HUDEP-2 (cell line): Measurements from ENCODE around the gene GSTA4.
"Not testable (repeated sequence)": the region's sequence is repeated elsewhere in the genome, so short reads cannot be mapped to it uniquely, and the experiment has no call there.

ENCODE experiments used
- DNase-seq, 76 experiments: peaks; one replicate each; lab custom pipeline; 2025; ENCODE audit not compliant: unreplicated experiment in 76 of 76; lab: John Stamatoyannopoulos, UW

The GSTA4 gene

GRCh38 chr6:53014744-53015143 lies 19.7 kb upstream of the GSTA4 start:
- DNase-seq, result no peak

GRCh38 chr6:53014063-53014462 lies 19.0 kb upstream of the GSTA4 start:
- DNase-seq, result no peak

DNA sequence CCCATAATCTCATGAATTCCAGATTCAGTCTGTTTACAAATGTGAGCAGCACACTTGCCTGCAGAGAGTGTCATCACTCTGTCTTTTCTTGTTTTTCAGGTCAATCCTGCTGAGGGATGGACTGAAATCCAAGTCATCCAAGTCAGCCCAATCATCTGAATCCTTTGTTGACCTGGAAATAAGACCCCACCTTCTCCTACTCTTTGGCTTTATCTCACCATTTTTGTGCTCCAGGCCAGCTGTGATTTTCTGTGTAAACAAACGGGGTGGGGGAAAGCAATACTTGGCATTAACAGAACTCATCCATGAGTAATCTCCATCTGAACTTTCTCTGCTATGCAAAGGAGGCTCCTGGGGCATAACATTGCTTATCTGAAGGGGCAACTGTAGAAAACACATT lies 16.9 kb upstream of the GSTA4 start:
- DNase-seq, result no peak

GRCh38 chr6:53010504-53010903 lies 15.4 kb upstream of the GSTA4 start:
- no peak for DNase-seq

GRCh38 chr6:53009511-53009910 lies 14.4 kb upstream of the GSTA4 start:
- no peak for DNase-seq

DNA sequence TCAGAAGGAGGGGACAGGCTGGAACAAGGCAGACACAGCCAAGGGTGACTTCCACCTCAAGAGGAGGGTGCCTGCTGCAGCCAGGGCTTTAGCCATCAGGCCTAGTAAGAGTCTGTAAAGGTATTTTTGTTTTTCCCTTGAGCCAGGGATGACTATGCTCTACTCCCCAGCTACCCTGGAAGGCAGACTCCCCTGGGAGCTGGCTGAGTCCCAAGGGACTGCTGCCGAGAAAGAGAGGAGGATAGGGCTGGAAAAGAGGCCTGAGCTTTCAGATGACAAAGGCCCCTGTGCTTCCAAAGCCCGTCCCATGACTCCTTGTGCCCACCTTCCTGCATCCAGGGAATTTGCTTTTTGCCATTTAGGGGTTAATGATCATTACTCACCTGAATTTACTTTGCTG lies 14.0 kb upstream of the GSTA4 start:
- DNase-seq, result no peak

DNA sequence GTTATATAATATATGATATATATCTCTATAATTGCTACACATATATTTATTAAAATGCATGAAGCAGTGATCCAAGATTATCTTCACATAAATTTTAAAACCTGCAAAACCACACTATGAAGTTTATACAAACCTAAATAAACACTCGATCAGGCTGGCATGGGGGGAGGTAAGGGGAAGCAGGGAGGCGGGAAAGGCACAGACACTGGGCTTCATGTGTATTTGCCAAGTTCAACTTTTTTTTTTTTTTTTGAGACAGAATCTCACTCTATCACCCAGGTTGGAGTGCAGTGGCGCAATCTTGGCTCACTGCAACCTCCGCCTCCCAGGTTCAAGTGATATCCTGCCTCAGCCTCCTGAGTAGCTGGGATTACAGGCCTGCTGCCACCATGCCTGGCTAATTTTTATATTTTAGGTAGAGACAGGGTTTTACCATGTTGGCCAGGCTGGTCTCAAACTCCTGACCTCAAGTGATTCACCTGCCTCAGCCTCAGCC lies 13.2 kb upstream of the GSTA4 start:
- not testable (repeated sequence) for DNase-seq

GRCh38 chr6:53005663-53006250 lies 10.7 kb upstream of the GSTA4 start:
- no peak for DNase-seq

DNA sequence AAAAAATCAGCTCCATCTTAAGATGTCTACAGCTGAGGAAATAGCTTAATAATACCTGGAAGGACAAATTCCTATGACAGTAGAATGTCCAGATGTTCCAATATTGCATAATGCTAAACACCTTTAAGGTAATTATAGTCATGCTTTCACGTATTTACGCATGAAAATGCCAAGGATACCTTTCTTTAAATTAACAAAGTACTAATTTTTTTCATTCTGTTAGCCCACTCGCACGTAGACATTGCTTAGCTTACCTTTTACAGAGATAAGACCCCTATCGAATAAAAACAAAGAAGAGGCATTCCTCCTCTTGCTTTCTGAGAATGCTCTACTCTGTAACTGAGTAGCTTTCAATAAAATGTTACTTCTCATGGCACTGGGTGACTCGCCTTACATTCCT lies 4.4 kb upstream of the GSTA4 start:
- DNase-seq, result no peak

GRCh38 chr6:52998603-52999002 lies 3.5 kb upstream of the GSTA4 start:
- DNase-seq, result no peak

DNA sequence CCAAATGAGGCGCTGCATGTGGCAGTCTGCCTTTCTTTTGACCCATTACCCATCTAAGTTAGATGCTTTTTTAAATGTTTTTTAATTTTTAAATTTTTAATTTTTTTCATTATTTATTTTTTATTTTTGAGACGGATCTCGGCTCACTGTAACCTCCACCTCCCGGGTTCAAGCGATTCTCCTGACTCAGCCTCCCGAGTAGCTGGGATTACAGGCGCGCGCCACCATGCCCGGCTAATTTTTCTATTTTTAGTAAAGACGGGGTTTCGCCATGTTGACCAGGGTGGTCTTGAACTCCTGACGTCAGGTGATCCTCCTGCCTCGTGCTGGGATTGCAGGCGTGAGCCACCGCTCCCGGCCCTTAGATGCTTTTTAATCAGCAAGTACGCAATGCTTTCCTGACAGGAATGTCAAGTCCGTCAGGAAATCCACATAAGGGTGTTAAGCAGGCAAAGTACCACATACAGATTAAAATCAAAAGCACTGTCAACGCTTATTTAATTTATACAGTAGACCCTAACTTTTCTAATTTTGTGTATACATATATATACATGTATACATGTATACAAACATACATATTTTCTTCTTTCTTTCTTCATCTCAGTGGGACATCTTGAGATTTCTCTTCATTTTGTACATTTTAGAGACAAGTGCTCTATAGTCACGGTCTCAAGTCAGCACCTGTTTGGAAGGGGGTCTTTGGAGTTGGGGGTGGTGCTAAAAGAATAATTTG lies 995 bp upstream of the GSTA4 start:
- peak in 15 of 76 experiments; percentile 11 to 73 (median 35) for DNase-seq

DNA sequence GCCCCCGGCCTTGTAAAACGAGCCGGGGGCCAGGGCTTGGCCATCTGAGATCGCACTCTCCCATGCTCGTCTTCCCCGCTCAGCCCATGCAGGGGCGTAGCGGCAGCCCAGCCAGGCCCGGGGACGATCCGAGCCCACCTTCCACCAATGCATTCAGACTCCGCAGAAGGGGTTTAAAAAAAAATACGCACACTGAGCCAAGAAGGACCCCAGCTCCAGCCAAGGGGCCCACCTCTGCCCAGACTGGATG lies 320 bp downstream of the GSTA4 start:
- peak in 9 of 76 experiments; percentile 38 to 91 (median 48) for DNase-seq

GRCh38 chr6:52994031-52994838 lies 849 bp downstream of the GSTA4 start:
- no peak for DNase-seq

DNA sequence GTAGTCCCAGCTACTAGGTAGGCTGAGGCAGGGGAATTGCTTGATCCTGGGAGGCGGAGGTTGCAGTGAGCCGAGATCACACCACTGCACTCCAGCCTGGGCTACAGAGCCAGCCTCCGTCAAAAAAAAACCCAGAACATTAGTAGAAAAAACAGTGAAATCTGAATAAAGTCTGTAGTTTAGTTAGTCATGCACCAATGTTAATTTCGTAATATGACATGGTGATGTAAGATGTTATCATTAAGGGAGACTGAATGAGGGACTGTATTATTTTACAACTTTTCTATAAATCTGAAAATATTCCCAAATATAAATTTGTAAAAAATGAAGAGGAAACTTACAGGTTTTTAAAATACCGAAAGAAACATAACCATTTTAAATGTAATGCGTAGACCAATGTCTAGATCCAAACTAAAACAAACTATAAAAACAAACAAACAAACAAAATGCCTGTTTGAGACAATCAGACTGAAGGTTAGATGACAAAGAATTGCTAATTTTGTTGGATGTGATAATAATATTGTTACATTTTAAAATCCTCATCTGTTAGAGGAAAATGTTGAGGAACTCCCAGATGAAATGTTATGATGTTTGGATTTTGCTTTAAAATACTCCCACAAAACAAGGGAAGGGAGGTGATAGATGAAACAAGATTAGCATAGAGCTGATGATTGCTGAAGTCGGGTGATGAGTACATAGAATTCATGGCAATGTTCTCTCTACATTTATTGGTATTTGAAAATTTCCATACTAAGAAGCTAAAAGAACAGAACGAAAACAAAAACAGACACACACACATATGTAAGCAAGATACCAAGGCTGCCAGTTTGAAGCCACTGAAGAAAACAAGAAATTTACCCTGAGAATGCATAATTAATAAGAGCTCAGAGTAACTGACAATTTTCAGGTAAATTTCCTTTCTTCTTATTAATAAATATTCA lies 1.8 kb downstream of the GSTA4 start:
- DNase-seq, result no peak

GRCh38 chr6:52990342-52990741 lies 4.7 kb downstream of the GSTA4 start:
- no peak for DNase-seq

- no peak for DNase-seq
Measured at GRCh38 chr6:52985228-52985627, 9.9 kb downstream of the GSTA4 start.

DNA sequence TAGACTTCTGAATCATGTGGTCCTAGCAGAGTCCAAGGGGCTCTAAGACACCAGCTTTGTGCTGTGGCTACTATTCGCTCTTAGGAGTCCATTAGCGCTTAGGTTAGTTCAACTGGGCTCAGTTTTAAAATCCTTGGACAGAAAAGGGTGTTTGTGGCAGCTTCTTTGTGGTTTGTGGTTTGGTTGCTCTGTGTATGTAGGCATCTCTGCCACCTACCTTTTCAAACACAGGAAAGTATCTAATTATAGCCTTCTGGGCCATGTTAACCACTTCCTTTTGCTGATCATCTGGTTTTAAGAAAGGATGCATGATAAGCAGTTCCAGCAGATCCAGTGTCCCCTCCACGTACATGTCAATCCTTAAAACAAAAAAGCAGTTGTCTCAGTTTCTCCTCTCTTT lies 10.8 kb downstream of the GSTA4 start:
- DNase-seq, result peak in 2 of 76 experiments; percentile 14 to 19

GRCh38 chr6:52983159-52983848 lies 11.8 kb downstream of the GSTA4 start:
- DNase-seq, result no peak

DNA sequence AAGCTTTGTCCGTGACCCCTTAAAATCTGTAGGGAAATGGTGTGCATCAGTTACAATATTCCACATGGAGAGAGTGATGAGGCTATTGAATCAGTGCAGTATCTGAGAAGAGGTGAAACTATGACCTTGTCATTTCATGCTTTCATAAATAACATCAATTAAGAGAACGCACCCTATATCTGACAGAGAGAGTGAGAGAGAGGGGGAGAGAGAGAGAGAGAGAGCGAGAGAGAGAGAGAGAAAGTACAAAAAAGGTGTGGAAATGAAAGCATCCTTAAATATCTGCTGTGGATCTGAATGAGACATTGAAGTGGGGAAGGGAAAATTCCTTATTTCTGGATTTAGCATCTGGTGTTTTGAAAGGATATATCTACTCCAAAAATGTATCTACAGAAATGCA lies 12.4 kb downstream of the GSTA4 start:
- DNase-seq, result no peak

DNA sequence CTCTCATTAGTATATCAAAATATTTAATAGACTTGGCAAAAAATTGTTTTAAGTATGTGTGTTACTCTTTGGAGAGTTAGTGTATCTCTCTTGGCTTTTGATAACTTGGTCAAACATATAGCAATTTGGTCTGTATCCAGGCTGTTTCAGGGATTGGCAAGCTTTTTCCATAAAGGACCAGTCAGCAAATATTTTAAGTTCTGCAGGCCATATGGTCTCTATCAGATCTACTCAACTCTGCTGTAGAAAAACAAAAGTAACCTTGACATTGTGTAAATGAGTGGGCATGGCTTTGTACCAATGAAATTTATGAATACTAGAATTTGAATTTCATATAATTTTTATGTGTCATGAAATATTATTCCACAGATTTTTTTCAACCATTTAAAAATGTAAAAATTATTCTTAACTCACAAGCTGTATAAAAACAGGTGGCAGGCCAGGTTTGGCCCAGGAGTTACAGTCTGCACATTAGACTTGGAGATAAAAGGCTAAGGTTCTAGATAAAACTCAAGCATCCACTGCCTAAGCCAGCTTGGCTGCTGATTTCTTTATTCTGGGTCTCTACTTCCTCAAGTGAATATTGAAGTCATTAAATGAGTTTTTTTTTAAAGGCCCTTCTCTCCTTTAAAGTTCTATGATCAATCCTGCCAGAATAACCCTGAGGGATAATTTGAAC lies 13.7 kb downstream of the GSTA4 start:
- no peak for DNase-seq
